GM12878 (cell line): Measurements from ENCODE around the gene TLCD3B. TPM values are rescaled to one million over a fixed set of nuclear protein-coding genes. Genes with fewer than 3 reads are reported as not detected.

Experiments used
- ATAC-seq: fragments of 200-7000 bp; cut with Tn5 transposase; 3 replicates; pipeline ENCODE4 v1.9.1; 2020; ENCODE audit warnings: mild to moderate bottlenecking, moderate library complexity
- BruUV-seq: library from RNA; stranded (reverse); fragments of 400-500 nt; replicated peaks from 2 replicates; lab custom pipeline; 2021; lab: Mats Ljungman, UMichigan
- CTCF ChIA-PET: fragments of 300-600 bp; sonication (Branson Sonifier 250); formaldehyde crosslinking; extraction: SDS; loops from one replicate; lab custom pipeline; 2021; ENCODE audit warnings: inconsistent platforms; lab: Yijun Ruan, JAX
- POLR2A ChIA-PET: fragments of 350-600 bp; formaldehyde crosslinking; extraction: SDS; loops from one replicate; lab custom pipeline; 2021; ENCODE audit warnings: inconsistent platforms; lab: Charles Lee
- RAD21 ChIA-PET: fragments of 300-600 bp; sonication (Branson Sonifier 250); formaldehyde crosslinking; loops from one replicate; lab custom pipeline; 2023; ENCODE audit warnings: antibody characterized with exemption; ENCODE audit not compliant: unreplicated experiment; lab: Charles Lee
- SMC1A ChIA-PET: fragments of 300-600 bp; sonication (Branson Sonifier 250); formaldehyde crosslinking; loops from one replicate; lab custom pipeline; 2023; ENCODE audit not compliant: unreplicated experiment, uncharacterized antibody; lab: Charles Lee
- DNase-seq: peaks from one replicate; pipeline ENCODE4 v3.0.0-alpha.2; 2011; ENCODE audit warnings: low read depth, low spot score
- FAIRE-seq: peaks from 3 replicates; lab custom pipeline; 2011; peaks lifted over from hg19 to GRCh38; lab: Jason Lieb, UNC
- H2AFZ ChIP-seq: 2 replicates; pipeline ENCODE4 v1.6.0; 2011; ENCODE audit warnings: low read depth, low read length, control low read depth; ENCODE audit not compliant: control insufficient read depth
- H3K27ac ChIP-seq: 2 replicates; pipeline ENCODE4 v1.5.1; 2011; ENCODE audit warnings: control low read depth; ENCODE audit not compliant: control insufficient read depth, insufficient read depth
- H3K27me3 ChIP-seq, 2 experiments: replicated peaks in 1 of 2; 2 replicates each; pipeline versions ENCODE4 v1.6.0 to v1.6.1; 2011; ENCODE audit warnings: low read length in 1 of 2; ENCODE audit not compliant: control insufficient read depth in 2 of 2, insufficient read depth in 2 of 2
- H3K36me3 ChIP-seq, 2 experiments: 2 replicates each; pipeline ENCODE4 v1.5.1; 2011; ENCODE audit warnings: low read length in 1 of 2; ENCODE audit not compliant: control insufficient read depth in 2 of 2, insufficient read depth in 2 of 2
- H3K4me1 ChIP-seq: 2 replicates; pipeline ENCODE4 v1.6.1; 2011; ENCODE audit warnings: mild to moderate bottlenecking, low read length, moderate library complexity, mixed read lengths; ENCODE audit not compliant: control insufficient read depth, insufficient read depth
- H3K4me2 ChIP-seq: 2 replicates; pipeline ENCODE4 v1.6.0; 2011; ENCODE audit warnings: control low read depth; ENCODE audit not compliant: control insufficient read depth, insufficient read depth
- H3K4me3 ChIP-seq: fragments of 200-600 bp; sonication (generic); 2 replicates; pipeline ENCODE4 v1.5.1; 2016
- H3K79me2 ChIP-seq: 2 replicates; pipeline ENCODE4 v1.6.0; 2011; ENCODE audit warnings: low read length; ENCODE audit not compliant: control insufficient read depth, insufficient read depth
- H3K9ac ChIP-seq: 2 replicates; pipeline ENCODE4 v1.8.0; 2011; ENCODE audit warnings: low read length, control low read depth, mixed read lengths; ENCODE audit not compliant: control insufficient read depth, insufficient read depth
- H3K9me3 ChIP-seq: replicated peaks from 3 replicates; pipeline ENCODE4 v1.5.1; 2011; ENCODE audit warnings: mild to moderate bottlenecking, low read length; ENCODE audit not compliant: control insufficient read depth, insufficient read depth
- H4K20me1 ChIP-seq: 2 replicates; pipeline ENCODE4 v1.6.0; 2011; ENCODE audit not compliant: control insufficient read depth, insufficient read depth
- E2F4 ChIP-seq: IDR thresholded peaks from 2 replicates; pipeline ENCODE4 v1.6.1; 2012; ENCODE audit warnings: low read depth, low read length, improper control_type of control experiment
- TAF1 ChIP-seq: IDR thresholded peaks from 2 replicates; pipeline ENCODE4 v1.6.1; 2011; ENCODE audit warnings: mild to moderate bottlenecking, low read depth, low read length, borderline replicate concordance
- ZNF207 ChIP-seq: fragments of 450-650 bp; IDR thresholded peaks from 2 replicates; pipeline ENCODE4 v1.6.1; 2014; ENCODE audit warnings: antibody characterized with exemption, mild to moderate bottlenecking, borderline replicate concordance
- WGBS: methylation state at CpG from one replicate; pipeline ENCODE4 v1.1.6; 2016; ENCODE audit warnings: low lambda C conversion rate; ENCODE audit not compliant: insufficient replicate concordance, insufficient coverage; ENCODE audit errors: missing lambda C conversion rate; 5-methylcytosine and 5-hydroxymethylcytosine counted together
- in situ Hi-C: fragments of 300-500 bp; cut with MboI; formaldehyde crosslinking; loops from 9 replicates; pipeline ENCODE4 v1.14.3; 2018; ENCODE audit warnings: mixed read lengths
- intact Hi-C: fragments of 100-400 bp; cut with micrococcal nuclease; formaldehyde crosslinking; loops from one replicate; pipeline ENCODE4 v1.14.2; 2022; ENCODE audit not compliant: unreplicated experiment
- polyA plus RNA-seq, 11 experiments: library from polyadenylated mRNA; depleted of rRNA in 4 of 11; unstranded in 6 of 11; stranded (reverse) in 5 of 11; fragments of >200 nt; fragmentation: Nextera tagmentation in 4 of 11; fragmentation: Illumina TruSeq in 1 of 11; extraction: Ambion mirVana in 4 of 11; extraction: Trizol in 1 of 11; gene quantifications; 1 replicate in 1 of 11; 2 replicates in 10 of 11; pipeline versions ENCODE4 v1.2.1 to v1.2.3, GENCODE V29; 2011 to 2016; ENCODE audit warnings: inconsistent platforms in 2 of 11, missing spikeins in 2 of 11, low read depth in 1 of 11
- total RNA-seq, 4 experiments: library from RNA; depleted of rRNA in 3 of 4; stranded (reverse); fragments of >200 nt in 3 of 4; fragmentation: Illumina TruSeq in 1 of 4; extraction: Trizol in 1 of 4; gene quantifications; 2 replicates each; pipeline versions ENCODE4 v1.2.1 to v1.2.3, GENCODE V29; 2013 to 2021

Gene TLCD3B
- total and polyA plus RNA-seq, 10 of the 15 experiments (the other 5 are each of a cell fraction or from before 2014, with no cell fraction given) = 0.05 to 0.51 (median 0.18) TPM; not detected in 4

- Histone ChIP-seq H3K4me1 (peaks cover 9% of the 10 kb centered on the region), H3K9me3 (no peaks in the 10 kb centered on the region), H3K4me2 (no peak overlapping the region), H4K20me1 (no peaks in the 10 kb centered on the region), H3K36me3 (peaks cover 5 to 21% of the 10 kb centered on the region in 2 experiments), H3K9ac (no peak overlapping the region), H3K4me3 (no peak overlapping the region), H3K27me3 (no peaks in the 10 kb centered on the region)
- 86% methylated on average over 25 of the region's 25 CpGs for WGBS
- ChIA-PET RAD21 (interaction anchor here (0.7 to 0.8 kb wide), 2 partner anchors 8 to 21 kb away, joined by 3 read pairs; no protein-coding TSS in a partner anchor), SMC1A (interaction anchor here (0.7 to 1.9 kb wide), 3 partner anchors 18 to 62 kb away, joined by 3 to 9 read pairs (median 4); partner anchors contain the start of gene TAOK2)
- intact Hi-C loops = no loop called here
- FAIRE-seq = no peak
- TF ChIP-seq E2F4 (no peak), TAF1 (no peak), ZNF207 (no peak)
- TF ChIP-seq, all 136 proteins: peak for 0
- Histone ChIP-seq H3K79me2 (peaks cover 19% of the 10 kb centered on the region), H3K27ac (no peak overlapping the region), H2AFZ (no peak overlapping the region)
- DNase-seq (no peak), ATAC-seq (no peak)
- ChIA-PET POLR2A (interaction anchor here (0.5 to 2.1 kb wide), 5 partner anchors 18 to 68 kb away, joined by 3 to 9 read pairs (median 3); partner anchors contain the start of gene TAOK2), CTCF (interaction anchor here (0.9 to 1.7 kb wide), 2 partner anchors 18 to 76 kb away, joined by 3 to 4 read pairs; no protein-coding TSS in a partner anchor)
- BruUV-seq = no TSS peak
- in situ Hi-C loops = no loop called here
These were observed 37.7 kb downstream of the TLCD3B start for GRCh38 chr16:29993191-29993902.
